GM10266 (cell line): ENCODE data around the gene C19orf38.
"Not testable (repeated sequence)": the region's sequence is repeated elsewhere in the genome, so short reads cannot be mapped to it uniquely, and the experiment has no call there.

Experiments
- DNase-seq: peaks from one replicate; pipeline ENCODE4 v3.0.0; 2012; ENCODE audit errors: extremely low spot score
- CTCF ChIP-seq: IDR thresholded peaks from 2 replicates; pipeline ENCODE4 v1.5.1; 2012; ENCODE audit warnings: mild to moderate bottlenecking, low read depth; ENCODE audit not compliant: control insufficient read depth, insufficient read depth; ENCODE audit errors: missing control alignments

Gene C19orf38

GRCh38 chr19:10872546-10873107 is 24.4 kb downstream of the C19orf38 start:
- TF ChIP-seq CTCF: no peak
- DNase-seq: no peak

- no peak for TF ChIP-seq CTCF
- DNase-seq: no peak
Measured at GRCh38 chr19:10874024-10874423, 25.8 kb downstream of the C19orf38 start.

GRCh38 chr19:10876459-10877240 is 28.4 kb downstream of the C19orf38 start:
- peak; percentile 71 for DNase-seq
- TF ChIP-seq CTCF: no peak

GRCh38 chr19:10877608-10878007 is 29.4 kb downstream of the C19orf38 start:
- DNase-seq: not testable (repeated sequence)

GRCh38 chr19:10878253-10878652 is 30.0 kb downstream of the C19orf38 start:
- DNase-seq: no peak
- TF ChIP-seq CTCF: no peak

GRCh38 chr19:10881403-10882107 is 33.3 kb downstream of the C19orf38 start:
- no peak for DNase-seq
- no peak for TF ChIP-seq CTCF

- TF ChIP-seq CTCF: no peak
Measured at GRCh38 chr19:10882108-10882457, 33.9 kb downstream of the C19orf38 start.

More at GRCh38 chr19:10882108-10882457, 33.9 kb downstream of the C19orf38 start:
- no peak for DNase-seq
